K562 (cell line): ENCODE measurements around the gene GLIS1. TPM values are rescaled to one million over a fixed set of nuclear protein-coding genes. Genes with fewer than 3 reads are reported as not detected.

ENCODE experiments used
- ATAC-seq: fragments of 200-7000 bp; cut with Tn5 transposase; 3 replicates; pipeline ENCODE4 v1.9.1; 2020; ENCODE audit warnings: moderate library complexity
- BruUV-seq: library from RNA; stranded (reverse); fragments of 400-500 nt; replicated peaks from 2 replicates; lab custom pipeline; 2021; lab: Mats Ljungman, UMichigan
- CTCF ChIA-PET: fragments of 300-600 bp; formaldehyde crosslinking; extraction: SDS; loops from one replicate; lab custom pipeline; 2021; ENCODE audit warnings: low intra/inter-chr PET ratio; lab: Yijun Ruan, JAX
- POLR2A ChIA-PET: fragments of 300-600, 350-650 bp; sonication (Branson Sonifier 250); formaldehyde crosslinking; extraction: SDS; loops from one replicate; lab custom pipeline; 2021; ENCODE audit warnings: antibody characterized with exemption, inconsistent platforms; lab: Yijun Ruan, JAX
- DNase-seq, 4 experiments: peaks; one replicate each; pipeline versions ENCODE4 v3.0.0 to v3.0.0-alpha.2; 2011 to 2018; ENCODE audit warnings: low spot score in 3 of 4, mixed read lengths in 3 of 4; ENCODE audit errors: extremely low read depth in 1 of 4
- FAIRE-seq: peaks from 2 replicates; lab custom pipeline; 2011; peaks lifted over from hg19 to GRCh38; lab: Jason Lieb, UNC
- H2AFZ ChIP-seq: 2 replicates; pipeline ENCODE4 v1.6.0; 2011; ENCODE audit warnings: low read depth, low read length, control low read depth, inconsistent platforms
- H3K27ac ChIP-seq: fragments of 200-600 bp; 3 replicates; pipeline ENCODE4 v1.8.0; 2011; ENCODE audit warnings: low read depth, mild to moderate bottlenecking, control low read depth, inconsistent platforms, low read length, moderate library complexity, mixed read lengths; ENCODE audit errors: extremely low read depth
- H3K27me3 ChIP-seq, 2 experiments: fragments of 300-600 bp in 1 of 2; 2 replicates in 1 of 2; 3 replicates in 1 of 2; pipeline versions ENCODE4 v1.6.0 to v1.8.0; 2011; ENCODE audit warnings: inconsistent platforms in 2 of 2, low read length in 2 of 2, mild to moderate bottlenecking in 1 of 2, mixed read lengths in 1 of 2, moderate library complexity in 1 of 2; ENCODE audit not compliant: control insufficient read depth in 2 of 2, insufficient read depth in 2 of 2
- H3K36me3 ChIP-seq: fragments of 300-600 bp; 3 replicates; pipeline ENCODE4 v1.8.0; 2011; ENCODE audit warnings: mild to moderate bottlenecking, low read length, inconsistent platforms; ENCODE audit not compliant: control insufficient read depth, insufficient read depth
- H3K4me1 ChIP-seq, 2 experiments: fragments of 200-600 bp in 1 of 2; replicated peaks in 1 of 2; 2 replicates in 1 of 2; 3 replicates in 1 of 2; pipeline versions ENCODE4 v1.5.1 to v1.8.0; 2011; ENCODE audit warnings: inconsistent platforms in 2 of 2, low read length in 2 of 2, mild to moderate bottlenecking in 1 of 2, mixed read lengths in 1 of 2, moderate library complexity in 1 of 2; ENCODE audit not compliant: control insufficient read depth in 2 of 2, insufficient read depth in 2 of 2
- H3K4me2 ChIP-seq: 2 replicates; pipeline ENCODE4 v1.6.1; 2011; ENCODE audit warnings: low read length, control low read depth, inconsistent platforms, mixed read lengths; ENCODE audit not compliant: insufficient read depth
- H3K4me3 ChIP-seq: fragments of 200-600 bp; sonication (generic), shearing (Covaris generic); 2 replicates; pipeline ENCODE4 v1.5.1; 2016; ENCODE audit warnings: control low read depth, inconsistent platforms
- H3K79me2 ChIP-seq: fragments of 200-600 bp; 3 replicates; pipeline ENCODE4 v1.8.0; 2011; ENCODE audit warnings: low read length, inconsistent platforms; ENCODE audit not compliant: control insufficient read depth, insufficient read depth
- H3K9ac ChIP-seq, 2 experiments: 2 replicates each; pipeline versions ENCODE4 v1.6.0 to v1.6.1; 2011; ENCODE audit warnings: low read depth in 2 of 2, low read length in 2 of 2, control low read depth in 1 of 2, inconsistent platforms in 1 of 2, mild to moderate bottlenecking in 1 of 2, mixed read lengths in 1 of 2; ENCODE audit not compliant: insufficient read depth in 1 of 2
- H3K9me1 ChIP-seq: one replicate; pipeline ENCODE4 v1.6.0; 2011; ENCODE audit warnings: inconsistent platforms, mild to moderate bottlenecking, low read length, moderate library complexity; ENCODE audit not compliant: control insufficient read depth, insufficient read depth
- H3K9me3 ChIP-seq: replicated peaks from 2 replicates; pipeline ENCODE4 v1.5.1; 2011; ENCODE audit warnings: low read depth, low read length, inconsistent platforms; ENCODE audit not compliant: control insufficient read depth, insufficient read depth
- H4K20me1 ChIP-seq: replicated peaks from 2 replicates; pipeline ENCODE4 v1.6.1; 2011; ENCODE audit warnings: low read length, inconsistent platforms, mixed read lengths; ENCODE audit not compliant: control insufficient read depth, insufficient read depth
- CTCFL ChIP-seq: IDR thresholded peaks from 2 replicates; pipeline ENCODE4 v1.6.1; 2011; ENCODE audit warnings: borderline replicate concordance, low read depth, mild to moderate bottlenecking, moderate library complexity, low read length; ENCODE audit not compliant: insufficient read depth, poor library complexity, severe bottlenecking
- FIP1L1 ChIP-seq: fragments of 200-400 bp; formaldehyde crosslinking; IDR thresholded peaks from 2 replicates; pipeline ENCODE4 v1.6.1; 2018; ENCODE audit warnings: mild to moderate bottlenecking, low read depth, low read length; ENCODE audit not compliant: poor library complexity, severe bottlenecking
- GTF3C2 ChIP-seq: IDR thresholded peaks from 3 replicates; pipeline ENCODE4 v1.6.1; 2011; ENCODE audit warnings: borderline replicate concordance, mild to moderate bottlenecking, moderate library complexity; ENCODE audit not compliant: insufficient read length; ENCODE audit errors: extremely low read depth
- HDGF ChIP-seq: fragments of 450-650 bp; IDR thresholded peaks from 2 replicates; pipeline ENCODE4 v1.6.1; 2016
- MYBL2 ChIP-seq, 2 experiments: fragments of 450-650 bp in 1 of 2; sonication (generic) in 1 of 2; formaldehyde crosslinking in 1 of 2; IDR thresholded peaks; 2 replicates each; pipeline versions ENCODE4 v1.6.1 to v1.8.1; 2017 to 2022; ENCODE audit warnings: borderline replicate concordance in 1 of 2, inconsistent platforms in 1 of 2, low read depth in 1 of 2, mild to moderate bottlenecking in 1 of 2, missing genetic modification reagents in 1 of 2, moderate library complexity in 1 of 2
- RBM34 ChIP-seq: fragments of 200-400 bp; formaldehyde crosslinking; IDR thresholded peaks from 2 replicates; pipeline ENCODE4 v1.6.1; 2018; ENCODE audit warnings: low read length, borderline replicate concordance; ENCODE audit not compliant: insufficient read depth
- SMARCE1 ChIP-seq: fragments of 450-650 bp; IDR thresholded peaks from 2 replicates; pipeline ENCODE4 v1.7.1; 2016; ENCODE audit warnings: mild to moderate bottlenecking
- TEAD1 ChIP-seq, 2 experiments: fragments of 450-650 bp in 1 of 2; sonication (generic) in 1 of 2; formaldehyde crosslinking; IDR thresholded peaks; 2 replicates each; pipeline versions ENCODE4 v1.4.0 to v1.8.0; 2020 to 2022; ENCODE audit warnings: mild to moderate bottlenecking in 2 of 2, missing genetic modification reagents in 1 of 2
- TFAP4 ChIP-seq: sonication (generic); formaldehyde crosslinking; IDR thresholded peaks from 2 replicates; pipeline ENCODE4 v1.8.0; 2022; ENCODE audit warnings: missing genetic modification reagents, mild to moderate bottlenecking, moderate library complexity, borderline replicate concordance
- TRIM28 ChIP-seq: fragments of 450-650 bp; IDR thresholded peaks from 2 replicates; pipeline ENCODE4 v1.6.1; 2017
- ZEB2 ChIP-seq: fragments of 450-650 bp; IDR thresholded peaks from 2 replicates; pipeline ENCODE4 v1.6.1; 2016
- ZFP36 ChIP-seq: fragments of 150-350 bp; IDR thresholded peaks from 2 replicates; pipeline ENCODE4 v1.6.1; 2018; ENCODE audit warnings: low read length, low read depth; ENCODE audit not compliant: partially characterized antibody
- ZNF280B ChIP-seq: fragments of 250-450 bp; sonication (Bioruptor Pico); IDR thresholded peaks from 2 replicates; pipeline ENCODE4 v1.5.1; 2021; ENCODE audit warnings: mild to moderate bottlenecking
- WGBS: fragments of 100-300 bp; shearing (Covaris generic); methylation state at CpG from one replicate; pipeline ENCODE4 v1.1.6; 2016; ENCODE audit warnings: low coverage, mixed read lengths; ENCODE audit not compliant: insufficient coverage; ENCODE audit errors: missing lambda C conversion rate; 5-methylcytosine and 5-hydroxymethylcytosine counted together
- in situ Hi-C: fragments of 300-500 bp; cut with MboI; formaldehyde crosslinking; loops from 4 replicates; pipeline ENCODE4 v1.15.0; 2018; ENCODE audit warnings: inconsistent platforms, mixed read lengths
- intact Hi-C: fragments of 100-400 bp; cut with micrococcal nuclease; formaldehyde crosslinking; loops from 2 replicates; pipeline ENCODE4 v1.14.2; 2022
- polyA plus RNA-seq, 8 experiments: library from polyadenylated mRNA; depleted of rRNA in 4 of 8; stranded (reverse) in 5 of 8; unstranded in 3 of 8; fragments of >200 nt; fragmentation: Nextera tagmentation in 2 of 8; fragmentation: Illumina TruSeq in 1 of 8; extraction: Ambion mirVana in 2 of 8; extraction: Trizol in 1 of 8; gene quantifications; 2 replicates each; pipeline versions ENCODE4 v1.2.1 to v1.2.3, GENCODE V29; 2011 to 2014; ENCODE audit warnings: inconsistent platforms in 1 of 8, missing spikeins in 1 of 8
- total RNA-seq, 7 experiments: library from RNA; depleted of rRNA in 6 of 7; stranded (reverse); fragments of >200 nt in 6 of 7; fragmentation: Illumina TruSeq in 2 of 7; extraction: Trizol in 2 of 7; gene quantifications; 2 replicates each; pipeline versions ENCODE4 v1.2.1 to v1.2.3, GENCODE V29; 2011 to 2021; ENCODE audit warnings: low replicate concordance in 1 of 7

The GLIS1 gene
- total and polyA plus RNA-seq, 9 of the 15 experiments (the other 6 are each of a cell fraction or from before 2014, with no cell fraction given), result not detected

- DNase-seq, result no peak
- Histone ChIP-seq H3K9me1 (no peaks in the 10 kb centered on the region), H3K9ac (no peak overlapping the region), H4K20me1 (peaks cover 14% of the 10 kb centered on the region; the same call in 1 of the 2 replicates), H3K27me3 (peaks cover 22 to 72% of the 10 kb centered on the region in 2 experiments), H3K4me3 (no peak overlapping the region), H3K36me3 (no peaks in the 10 kb centered on the region), H3K4me2 (no peak overlapping the region), H3K79me2 (no peaks in the 10 kb centered on the region), H3K9me3 (no peaks in the 10 kb centered on the region), H3K27ac (no peak overlapping the region), H3K4me1 (no peaks in the 10 kb centered on the region), H2AFZ (no peak overlapping the region)
- intact Hi-C loops (no loop called here), in situ Hi-C loops (no loop called here)
- CTCF ChIA-PET, result no interaction called here
- no TSS peak for BruUV-seq
- no peak for ATAC-seq
- POLR2A ChIA-PET, result interaction anchor here (0.6 to 1.7 kb wide), 2 partner anchors 12 to 35 kb away, joined by 3 read pairs; no protein-coding TSS in a partner anchor
- 0% methylated on average over 4 of the region's 4 CpGs for WGBS
- FAIRE-seq, result no peak
- no peak for TF ChIP-seq ZNF280B (CRISPR knock-in tag)
- TF ChIP-seq ZEB2, result no peak
- no peak for TF ChIP-seq GTF3C2
- no peak for TF ChIP-seq FIP1L1
- no peak for TF ChIP-seq MYBL2 (IDR thresholded peaks at IDR 0.05; ENCODE audit: low read depth)
- TF ChIP-seq MYBL2 (CRISPR knock-in tag; IDR thresholded peaks at IDR 0.05; ENCODE audit: borderline replicate concordance), result no peak
- no peak for TF ChIP-seq TFAP4 (CRISPR knock-in tag)
- TF ChIP-seq ZFP36, result no peak
- TF ChIP-seq CTCFL, result no peak
- TF ChIP-seq RBM34, result no peak
- TF ChIP-seq TEAD1 (CRISPR knock-in tag; IDR thresholded peaks at IDR 0.05), result no peak
- TF ChIP-seq TRIM28, result no peak
- no peak for TF ChIP-seq HDGF
- TF ChIP-seq SMARCE1, result no peak
Measured at GRCh38 chr1:53639996-53640700, 98.8 kb downstream of the GLIS1 start.
